GM21576 (cell line): ENCODE data around the gene KMT2A.

Experiments
- ATAC-seq: cut with Tn5 transposase; IDR thresholded peaks from one replicate; pipeline ENCODE4 v1.9.1; 2021; ENCODE audit warnings: mild to moderate bottlenecking, moderate library complexity; ENCODE audit not compliant: unreplicated experiment

The KMT2A gene

GRCh38 chr11:118574636-118575035, 138.3 kb downstream of the KMT2A start:
- no peak for ATAC-seq
